Measurements from ENCODE around the gene COASY.

- TF ChIP-seq ZNF121 (CRISPR knock-in tag; IDR thresholded peaks at IDR 0.05) (no peak), CTCF (IDR thresholded peaks at IDR 0.05) (no peak), GTF2I (CRISPR knock-in tag; conservative IDR thresholded peaks at IDR 0.05) (no peak), ZNF281 (CRISPR knock-in tag; IDR thresholded peaks at IDR 0.05) (no peak), FOXK1 (CRISPR knock-in tag; IDR thresholded peaks at IDR 0.05) (no peak), CREM (CRISPR knock-in tag; IDR thresholded peaks at IDR 0.05) (no peak), ETV6 (CRISPR knock-in tag; IDR thresholded peaks at IDR 0.05) (no peak), FOXP1 (CRISPR knock-in tag; IDR thresholded peaks at IDR 0.05; ENCODE audit: borderline replicate concordance) (no peak)
Observed at GRCh38 chr17:42559075-42559474, 2.9 kb upstream of the COASY start.

All from WTC11 (cell line).